Mesendoderm (in vitro differentiated cells): ENCODE results near the gene ADAMTSL1.

Source experiments
- DNase-seq: peaks from one replicate; pipeline ENCODE4 v3.0.0; 2013
- H2AK5ac ChIP-seq: 2 replicates; pipeline ENCODE4 v1.6.1; 2013; ENCODE audit warnings: low read length, inconsistent platforms
- H2BK120ac ChIP-seq: 2 replicates; pipeline ENCODE4 v1.6.1; 2013; ENCODE audit warnings: low read depth, mild to moderate bottlenecking, low read length, moderate library complexity, mixed read lengths
- H2BK15ac ChIP-seq: replicated peaks from 2 replicates; pipeline ENCODE4 v1.6.1; 2013; ENCODE audit warnings: low read depth, mild to moderate bottlenecking, moderate library complexity
- H2BK5ac ChIP-seq: 2 replicates; pipeline ENCODE4 v1.6.1; 2013; ENCODE audit warnings: low read length, inconsistent platforms
- H3K18ac ChIP-seq: 2 replicates; pipeline ENCODE4 v1.6.1; 2013; ENCODE audit warnings: mild to moderate bottlenecking, low read length, mixed read lengths
- H3K23ac ChIP-seq: one replicate; pipeline ENCODE4 v1.6.1; 2013; ENCODE audit warnings: low read length
- H3K27ac ChIP-seq: 2 replicates; pipeline ENCODE4 v1.5.1; 2013; ENCODE audit warnings: low read depth, mild to moderate bottlenecking, inconsistent platforms, low read length, moderate library complexity
- H3K27me3 ChIP-seq: 2 replicates; pipeline ENCODE4 v1.6.1; 2013; ENCODE audit warnings: low read length, control low read depth, mild to moderate bottlenecking, inconsistent platforms; ENCODE audit not compliant: insufficient read depth, poor library complexity
- H3K36me3 ChIP-seq: 2 replicates; pipeline ENCODE4 v1.6.1; 2013; ENCODE audit warnings: low read length, inconsistent platforms; ENCODE audit not compliant: control insufficient read depth, insufficient read depth
- H3K4ac ChIP-seq: one replicate; pipeline ENCODE4 v1.6.1; 2013; ENCODE audit warnings: low read depth, mild to moderate bottlenecking, low read length, moderate library complexity
- H3K4me1 ChIP-seq: 2 replicates; pipeline ENCODE4 v1.6.1; 2013; ENCODE audit warnings: low read depth, low read length, inconsistent platforms; ENCODE audit not compliant: control insufficient read depth
- H3K4me2 ChIP-seq: 2 replicates; pipeline ENCODE4 v1.6.1; 2013; ENCODE audit warnings: low read length
- H3K4me3 ChIP-seq: 2 replicates; pipeline ENCODE4 v1.5.1; 2013; ENCODE audit warnings: mild to moderate bottlenecking, low read length
- H3K56ac ChIP-seq: one replicate; pipeline ENCODE4 v1.6.1; 2013; ENCODE audit warnings: low read length
- H3K79me1 ChIP-seq: 2 replicates; pipeline ENCODE4 v1.6.1; 2013; ENCODE audit warnings: low read length, inconsistent platforms
- H3K79me2 ChIP-seq: 2 replicates; pipeline ENCODE4 v1.6.1; 2013; ENCODE audit warnings: mild to moderate bottlenecking, low read length; ENCODE audit not compliant: control insufficient read depth, insufficient read depth
- H3K9ac ChIP-seq: 2 replicates; pipeline ENCODE4 v1.6.1; 2013; ENCODE audit warnings: low read length, inconsistent platforms
- H4K5ac ChIP-seq: one replicate; pipeline ENCODE4 v1.6.1; 2013; ENCODE audit warnings: low read length
- H4K8ac ChIP-seq: one replicate; pipeline ENCODE4 v1.6.1; 2013; ENCODE audit warnings: low read depth, mild to moderate bottlenecking, control low read depth, low read length, moderate library complexity
- WGBS: extraction: QIAGEN DNeasy Blood & Tissue Kit; methylation state at CpG from one replicate; pipeline ENCODE4 v1.1.7; 2013; ENCODE audit warnings: low lambda C conversion rate, missing lambda C conversion rate; ENCODE audit not compliant: insufficient coverage; ENCODE audit errors: extremely low coverage; 5-methylcytosine and 5-hydroxymethylcytosine counted together

The ADAMTSL1 gene

DNA sequence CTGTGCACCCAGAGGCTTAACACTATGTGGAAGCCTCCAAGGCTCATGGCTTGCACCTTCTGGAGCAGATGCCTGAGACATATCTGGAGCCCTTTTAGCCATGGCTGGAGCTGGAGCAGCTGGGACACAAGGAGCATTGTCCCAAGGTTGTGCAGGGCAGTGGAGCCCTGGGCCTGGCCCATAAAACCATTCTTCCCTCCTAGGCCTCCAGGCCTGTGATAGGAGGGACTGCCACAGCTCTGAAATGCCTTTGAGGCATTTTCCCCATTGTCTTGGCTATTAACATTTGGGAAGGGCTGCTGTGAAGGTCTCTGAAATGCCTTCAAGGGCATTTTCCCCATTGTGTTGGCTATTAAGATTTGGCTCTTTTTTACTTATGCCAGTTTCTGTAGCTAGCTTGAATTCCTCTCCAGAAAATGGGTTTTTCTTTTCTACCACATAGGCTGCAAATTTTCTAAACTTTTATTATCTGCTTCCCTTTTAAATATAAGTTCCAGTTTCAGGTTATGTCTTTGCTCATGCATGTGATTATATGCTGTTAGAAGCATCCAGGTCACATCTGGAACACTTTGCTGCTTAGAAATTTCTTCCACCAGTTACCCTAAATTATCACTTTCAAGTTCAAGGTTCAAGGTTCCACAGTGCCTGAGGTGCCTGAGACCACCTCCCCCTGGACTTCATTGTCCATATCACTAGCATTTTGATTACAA is 221.2 kb downstream of the ADAMTSL1 start:
- H3K4me2 ChIP-seq: no peak overlapping the region
- no peak overlapping the region for H4K5ac ChIP-seq
- no peak overlapping the region for H3K18ac ChIP-seq
- no peaks in the 10 kb centered on the region for H3K4me1 ChIP-seq
- H3K56ac ChIP-seq: no peak overlapping the region
- no peak overlapping the region for H3K4ac ChIP-seq
- no peak for DNase-seq
- H3K4me3 ChIP-seq: no peak overlapping the region
- H3K36me3 ChIP-seq: no peaks in the 10 kb centered on the region
- H3K27me3 ChIP-seq: no peaks in the 10 kb centered on the region
- no peak overlapping the region for H2BK120ac ChIP-seq
- no peak overlapping the region for H2BK15ac ChIP-seq
- no peak overlapping the region for H3K27ac ChIP-seq
- H2BK5ac ChIP-seq: no peak overlapping the region
- H3K79me2 ChIP-seq: no peaks in the 10 kb centered on the region
- no peaks in the 10 kb centered on the region for H3K79me1 ChIP-seq
- H4K8ac ChIP-seq: no peak overlapping the region
- H3K23ac ChIP-seq: no peak overlapping the region
- no peak overlapping the region for H3K9ac ChIP-seq
- no peak overlapping the region for H2AK5ac ChIP-seq

DNA sequence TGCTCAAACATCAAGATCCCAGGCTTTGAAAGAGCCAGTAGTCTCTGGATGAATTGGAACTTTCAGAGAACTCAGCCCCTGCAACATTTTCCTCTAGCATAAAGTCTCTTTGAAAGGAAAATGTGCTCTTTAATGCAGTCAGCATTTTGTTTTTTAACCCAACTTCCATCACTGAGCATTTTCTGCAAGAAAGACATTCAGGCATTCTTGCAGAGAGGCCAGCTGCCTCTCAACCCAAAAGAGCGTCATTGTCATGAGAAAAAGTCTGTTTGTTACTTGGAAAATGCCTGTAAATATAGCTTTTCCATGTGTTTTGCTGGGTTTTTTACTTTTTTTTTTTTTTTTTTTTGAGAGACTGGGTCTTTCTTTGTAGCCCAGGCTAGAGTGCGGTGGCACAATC is 225.0 kb downstream of the ADAMTSL1 start:
- Histone ChIP-seq H3K56ac (no peak overlapping the region), H3K18ac (no peak overlapping the region), H3K36me3 (no peaks in the 10 kb centered on the region), H3K4me3 (no peak overlapping the region), H2AK5ac (no peak overlapping the region), H3K9ac (no peak overlapping the region), H3K4me1 (no peaks in the 10 kb centered on the region), H4K5ac (no peak overlapping the region), H2BK5ac (no peak overlapping the region), H3K79me2 (no peaks in the 10 kb centered on the region), H3K4me2 (no peak overlapping the region), H3K27ac (no peak overlapping the region), H4K8ac (no peak overlapping the region), H2BK120ac (no peak overlapping the region), H3K23ac (no peak overlapping the region), H3K4ac (no peak overlapping the region), H2BK15ac (no peak overlapping the region), H3K79me1 (no peaks in the 10 kb centered on the region), H3K27me3 (no peaks in the 10 kb centered on the region)
- no peak for DNase-seq
- WGBS: no CpG with 5 or more reads among the region's 2 CpGs

DNA sequence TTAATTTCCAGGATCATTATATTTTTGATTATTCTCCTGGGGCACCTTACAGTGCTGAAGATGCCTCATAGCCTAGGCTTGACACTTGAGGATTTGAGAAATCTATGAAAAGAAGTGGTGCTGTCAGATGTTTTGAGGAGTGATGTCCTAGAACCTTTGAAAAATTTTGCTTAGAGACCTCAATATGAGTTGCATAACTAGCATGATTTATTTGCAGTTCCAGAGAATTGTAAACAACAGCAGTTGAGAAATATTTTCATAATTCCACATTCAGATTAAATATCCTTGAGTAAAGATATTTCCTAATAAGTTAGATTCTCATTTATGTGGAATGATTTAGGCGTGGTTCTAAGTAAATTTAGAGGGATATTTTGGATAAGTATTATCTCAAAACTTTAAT is 225.8 kb downstream of the ADAMTSL1 start:
- Histone ChIP-seq H3K27me3 (no peaks in the 10 kb centered on the region), H3K23ac (no peak overlapping the region), H2AK5ac (no peak overlapping the region), H3K4ac (no peak overlapping the region), H3K56ac (no peak overlapping the region), H3K18ac (no peak overlapping the region), H3K27ac (no peak overlapping the region), H2BK120ac (no peak overlapping the region), H2BK15ac (no peak overlapping the region), H3K79me2 (no peaks in the 10 kb centered on the region), H4K8ac (no peak overlapping the region), H3K79me1 (no peaks in the 10 kb centered on the region), H3K4me2 (no peak overlapping the region), H3K4me3 (no peak overlapping the region), H3K9ac (no peak overlapping the region), H2BK5ac (no peak overlapping the region), H3K36me3 (no peaks in the 10 kb centered on the region), H4K5ac (no peak overlapping the region), H3K4me1 (no peaks in the 10 kb centered on the region)
- DNase-seq: no peak
- 100% methylated on average over 1 of the region's 1 CpG for WGBS

DNA sequence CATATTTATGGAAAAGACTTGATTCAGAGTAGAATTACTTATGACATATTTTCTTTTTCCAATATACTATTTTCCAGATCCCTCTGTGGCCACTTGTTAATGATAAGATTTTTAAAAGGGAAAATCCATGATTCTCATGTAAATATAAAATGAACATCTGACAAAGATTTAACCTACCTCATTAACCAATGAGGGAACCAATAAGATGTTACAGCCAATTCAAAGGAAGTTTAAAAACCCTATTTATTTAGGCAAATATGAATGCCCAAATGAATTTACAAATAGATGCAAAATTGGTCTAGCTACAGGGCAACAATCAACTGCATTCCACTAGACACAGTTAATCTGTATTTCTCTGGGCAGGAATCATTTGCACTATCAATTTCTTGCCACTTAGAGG is 226.8 kb downstream of the ADAMTSL1 start:
- Histone ChIP-seq H3K27me3 (no peaks in the 10 kb centered on the region), H3K4me3 (no peak overlapping the region), H3K36me3 (no peaks in the 10 kb centered on the region), H4K5ac (no peak overlapping the region), H3K27ac (no peak overlapping the region), H3K56ac (no peak overlapping the region), H3K79me2 (no peaks in the 10 kb centered on the region), H3K4me2 (no peak overlapping the region), H3K18ac (no peak overlapping the region), H2AK5ac (no peak overlapping the region), H2BK5ac (no peak overlapping the region), H2BK15ac (no peak overlapping the region), H3K23ac (no peak overlapping the region), H2BK120ac (no peak overlapping the region), H4K8ac (no peak overlapping the region), H3K4me1 (no peaks in the 10 kb centered on the region), H3K79me1 (no peaks in the 10 kb centered on the region), H3K9ac (no peak overlapping the region), H3K4ac (no peak overlapping the region)
- DNase-seq: no peak

DNA sequence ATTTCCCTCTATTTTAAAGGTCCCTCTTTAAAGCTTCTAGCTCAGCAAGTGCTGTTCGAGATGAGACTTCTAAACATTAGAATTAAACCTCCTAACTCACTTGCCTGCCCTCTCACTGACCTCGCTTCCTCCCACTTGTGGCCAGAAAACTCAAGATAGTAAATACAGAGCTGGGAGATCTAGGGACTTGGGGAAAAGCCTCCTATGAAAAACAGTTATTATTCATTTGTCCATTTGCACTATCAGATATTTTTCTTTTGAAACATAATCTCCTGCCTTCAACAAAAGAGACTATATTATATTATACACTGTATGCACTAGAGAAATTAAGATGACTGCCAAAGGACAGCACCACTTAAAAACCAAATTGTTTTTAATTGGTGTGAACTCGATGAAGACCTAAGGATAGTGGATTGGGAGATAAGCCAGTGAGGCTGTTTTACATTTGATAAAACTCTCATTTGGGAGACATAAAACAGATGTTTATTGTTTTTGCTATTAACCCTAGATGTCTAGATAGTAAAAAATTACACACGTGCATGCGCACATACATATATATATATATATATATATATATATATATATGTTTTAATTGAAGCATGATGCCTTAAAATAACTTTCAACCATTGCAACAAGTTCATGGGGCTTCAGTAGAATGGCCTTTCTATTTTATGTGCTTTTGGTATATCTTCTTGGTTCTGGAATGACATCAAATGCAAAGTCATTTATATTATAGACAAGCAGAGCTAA is 229.4 kb downstream of the ADAMTSL1 start:
- WGBS: no CpG with 5 or more reads among the region's 5 CpGs
- no peak overlapping the region for H2BK5ac ChIP-seq

More for the DNA sequence above, 229.4 kb downstream of the ADAMTSL1 start:
- no peak overlapping the region for H3K4ac ChIP-seq
- no peaks in the 10 kb centered on the region for H3K4me1 ChIP-seq
- H3K79me1 ChIP-seq: no peaks in the 10 kb centered on the region
- H4K5ac ChIP-seq: no peak overlapping the region
- no peaks in the 10 kb centered on the region for H3K36me3 ChIP-seq
- no peak overlapping the region for H3K18ac ChIP-seq
- DNase-seq: peak; percentile 29
- no peak overlapping the region for H3K4me3 ChIP-seq
- H2BK120ac ChIP-seq: no peak overlapping the region
- H3K27me3 ChIP-seq: no peaks in the 10 kb centered on the region
- H3K4me2 ChIP-seq: no peak overlapping the region
- no peak overlapping the region for H3K9ac ChIP-seq
- no peak overlapping the region for H2AK5ac ChIP-seq
- no peak overlapping the region for H2BK15ac ChIP-seq
- H3K23ac ChIP-seq: no peak overlapping the region
- H3K56ac ChIP-seq: no peak overlapping the region
- H4K8ac ChIP-seq: no peak overlapping the region
- no peak overlapping the region for H3K27ac ChIP-seq
- no peaks in the 10 kb centered on the region for H3K79me2 ChIP-seq
